B cell (primary cell): ENCODE measurements around the gene AK1. TPM values are rescaled to one million over a fixed set of nuclear protein-coding genes. Genes with fewer than 3 reads are reported as not detected.

Source experiments
- ATAC-seq: fragments of 200-7000 bp; cut with Tn5 transposase; one replicate; pipeline ENCODE4 v1.10.0; 2021; ENCODE audit warnings: low read depth, mild to moderate bottlenecking, moderate number of reproducible peaks, moderate library complexity
- CTCF ChIA-PET: fragments of 350-600 bp; sonication (Branson Sonifier 250); formaldehyde crosslinking; loops from one replicate; lab custom pipeline; 2021; ENCODE audit warnings: antibody characterized with exemption, inconsistent platforms; lab: Charles Lee
- POLR2A ChIA-PET: fragments of 350-600 bp; sonication (Branson Sonifier 250); formaldehyde crosslinking; loops from one replicate; lab custom pipeline; 2021; ENCODE audit warnings: antibody characterized with exemption; lab: Charles Lee
- DNase-seq: peaks from one replicate; pipeline ENCODE4 v3.0.0; 2013
- H2AFZ ChIP-seq: 2 replicates; pipeline ENCODE4 v1.6.1; 2012; ENCODE audit warnings: mild to moderate bottlenecking, low read depth, low read length; ENCODE audit not compliant: insufficient read depth, poor library complexity, severe bottlenecking
- H3K27ac ChIP-seq, 2 donors: 1 replicate in 1 of 2; 2 replicates in 1 of 2; pipeline ENCODE4 v1.5.1; 2012 to 2013; ENCODE audit warnings: low read length in 2 of 2, mild to moderate bottlenecking in 2 of 2, moderate library complexity in 1 of 2
- H3K27me3 ChIP-seq, 4 experiments: fragments of 200-600 bp in 1 of 4; sonication (generic) in 1 of 4; replicated peaks in 1 of 4; 1 replicate in 2 of 4; 2 replicates in 2 of 4; pipeline versions ENCODE4 v1.6.1 to v1.7.0; 2013 to 2016; ENCODE audit warnings: low read length in 3 of 4, mild to moderate bottlenecking in 2 of 4, mixed read lengths in 1 of 4, moderate library complexity in 1 of 4; ENCODE audit not compliant: insufficient read depth in 4 of 4, control insufficient read depth in 3 of 4; ENCODE audit errors: control extremely low read depth in 1 of 4
- H3K36me3 ChIP-seq, 2 experiments: replicated peaks in 1 of 2; 1 replicate in 1 of 2; 2 replicates in 1 of 2; pipeline versions ENCODE4 v1.6.1 to v1.7.1; 2013; ENCODE audit warnings: low read length in 1 of 2; ENCODE audit not compliant: insufficient read depth in 2 of 2, control insufficient read depth in 1 of 2; ENCODE audit errors: control extremely low read depth in 1 of 2, extremely low read depth in 1 of 2
- H3K4me1 ChIP-seq, 2 donors: fragments of 200-600 bp in 1 of 2; sonication (generic) in 1 of 2; 1 replicate in 1 of 2; 2 replicates in 1 of 2; pipeline versions ENCODE4 v1.5.1 to v1.6.1; 2013 to 2017; ENCODE audit warnings: low read length in 2 of 2; ENCODE audit not compliant: control insufficient read depth in 2 of 2, insufficient read depth in 2 of 2
- H3K4me2 ChIP-seq: replicated peaks from 2 replicates; pipeline ENCODE3; 2012; ENCODE audit warnings: mild to moderate bottlenecking, low read depth, low read length; ENCODE audit not compliant: poor library complexity, severe bottlenecking
- H3K4me3 ChIP-seq, 5 experiments: fragments of 200-600 bp in 1 of 5; sonication (generic) in 1 of 5; 1 replicate in 3 of 5; 2 replicates in 2 of 5; pipeline versions ENCODE4 v1.5.1 to v1.7.0; 2011 to 2016; ENCODE audit warnings: low read length in 4 of 5, mild to moderate bottlenecking in 4 of 5, low read depth in 2 of 5, control low read depth in 1 of 5, moderate library complexity in 1 of 5; ENCODE audit not compliant: insufficient read depth in 1 of 5; ENCODE audit errors: control extremely low read depth in 1 of 5, extremely low read depth in 1 of 5
- H3K79me2 ChIP-seq: fragments of 200-600 bp; sonication (generic); one replicate; pipeline ENCODE4 v1.6.0; 2016; ENCODE audit warnings: low read length; ENCODE audit not compliant: control insufficient read depth, insufficient read depth
- H3K9ac ChIP-seq: fragments of 200-600 bp; sonication (generic); 2 replicates; pipeline ENCODE4 v1.6.1; 2017; ENCODE audit warnings: mild to moderate bottlenecking, low read length, moderate library complexity
- H3K9me3 ChIP-seq, 3 donors: one replicate each; pipeline versions ENCODE4 v1.6.1 to v1.7.1; 2013; ENCODE audit warnings: low read length in 2 of 3; ENCODE audit not compliant: control insufficient read depth in 2 of 3, insufficient read depth in 1 of 3; ENCODE audit errors: control extremely low read depth in 1 of 3
- H4K20me1 ChIP-seq: 2 replicates; pipeline ENCODE4 v1.6.0; 2012; ENCODE audit warnings: mild to moderate bottlenecking, low read length; ENCODE audit not compliant: insufficient read depth, control insufficient read depth, poor library complexity, severe bottlenecking
- H3K27ac Mint-ChIP-seq: one replicate; pipeline ENCODE4 v1.8.0; 2021; ENCODE audit warnings: mixed read lengths
- H3K27me3 Mint-ChIP-seq: one replicate; pipeline ENCODE4 v1.8.0; 2021; ENCODE audit warnings: mixed read lengths
- H3K4me1 Mint-ChIP-seq: one replicate; pipeline ENCODE4 v1.8.0; 2021; ENCODE audit warnings: mixed read lengths
- H3K4me3 Mint-ChIP-seq: one replicate; pipeline ENCODE4 v1.8.0; 2021; ENCODE audit warnings: mixed read lengths
- H3K9me3 Mint-ChIP-seq: one replicate; pipeline ENCODE4 v1.8.0; 2022; ENCODE audit warnings: mixed read lengths; ENCODE audit not compliant: insufficient read depth
- EZH2 ChIP-seq: IDR thresholded peaks from 2 replicates; pipeline ENCODE4 v1.6.1; 2012; ENCODE audit warnings: borderline replicate concordance, low read depth, mild to moderate bottlenecking, moderate library complexity, low read length; ENCODE audit not compliant: insufficient read depth, poor library complexity, severe bottlenecking
- WGBS: methylation state at CpG from one replicate; pipeline ENCODE4 v1.1.5; 2013; ENCODE audit warnings: missing lambda C conversion rate; ENCODE audit not compliant: insufficient coverage; 5-methylcytosine and 5-hydroxymethylcytosine counted together
- intact Hi-C: fragments of 100-400 bp; cut with micrococcal nuclease; formaldehyde crosslinking; loops from one replicate; pipeline ENCODE4 v1.10.0; 2022
- polyA minus RNA-seq: library from RNA; depleted of rRNA, polyadenylated mRNA; stranded (reverse); fragments of >200 nt; gene quantifications from 2 replicates; pipeline ENCODE4 v1.2.3, GENCODE V29; 2012
- polyA plus RNA-seq: library from polyadenylated mRNA; depleted of rRNA; stranded (reverse); fragments of >200 nt; gene quantifications from 2 replicates; pipeline ENCODE4 v1.2.3, GENCODE V29; 2012
- total RNA-seq, 2 donors: library from RNA; stranded (reverse); fragments of 120-200 nt in 1 of 2; gene quantifications; 1 replicate in 1 of 2; 2 replicates in 1 of 2; pipeline versions ENCODE4 v1.2.3 to v1.2.4, GENCODE V29; 2013 to 2022
- TF ChIP-seq, protein P1 (sequence below): fragments of 200-600 bp; IDR thresholded peaks from one replicate; pipeline ENCODE4 v1.8.0; 2022; ENCODE audit warnings: antibody characterized with exemption, mild to moderate bottlenecking

AK1 gene, protein sequence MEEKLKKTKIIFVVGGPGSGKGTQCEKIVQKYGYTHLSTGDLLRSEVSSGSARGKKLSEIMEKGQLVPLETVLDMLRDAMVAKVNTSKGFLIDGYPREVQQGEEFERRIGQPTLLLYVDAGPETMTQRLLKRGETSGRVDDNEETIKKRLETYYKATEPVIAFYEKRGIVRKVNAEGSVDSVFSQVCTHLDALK
- 31.8 and 35.0 TPM in 2 replicates for total RNA-seq
- total RNA-seq (2013) = 29.4 TPM
- 28.0 and 33.6 TPM in 2 replicates for polyA plus RNA-seq
- 2.5 and 3.4 TPM in 2 replicates for polyA minus RNA-seq

DNA sequence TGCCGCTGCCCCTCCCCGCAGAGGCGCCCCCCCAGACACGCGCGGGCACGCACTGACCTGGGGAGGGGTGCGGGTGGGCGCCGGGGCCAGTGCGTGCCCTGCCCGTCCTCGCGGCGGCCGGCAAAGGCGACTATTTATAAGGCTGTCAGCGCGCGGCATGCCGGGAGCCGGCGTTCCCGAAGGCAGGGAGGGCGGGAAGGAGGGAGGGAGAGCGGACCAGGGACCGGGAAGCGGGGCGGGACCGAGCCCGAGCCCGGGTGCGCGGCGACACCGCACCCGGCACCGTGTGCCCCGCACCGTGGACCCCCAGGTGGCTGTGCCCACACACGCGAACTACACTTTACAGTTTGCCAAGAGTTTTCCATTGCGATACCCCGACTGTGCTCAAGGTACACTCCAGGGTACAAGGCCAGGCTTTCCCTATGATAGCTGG lies at the start of gene AK1:
AK1 (minus strand) TSS at position 110 of the 433 bp plus-strand sequence. CDS start 3,058 bp downstream, outside the sequence.
- Histone ChIP-seq H3K4me2 (peak within 1 kb of the TSS; percentile 79), H4K20me1 (no peaks in the 10 kb centered on the region), H3K36me3 (no peaks in the 10 kb centered on the region), H3K27ac (no peak within 1 kb of the TSS), H3K4me1 (peaks cover 21 to 34% of the 10 kb centered on the region in 2 donors), H3K79me2 (peaks cover 4% of the 10 kb centered on the region), H3K9ac (peak within 1 kb of the TSS; percentile 32), H3K27me3 (peaks cover 0 to 12% (median 3%) of the 10 kb centered on the region in 4 experiments), H3K4me3 (peak within 1 kb of the TSS in 3 of 5 experiments; percentile 25 to 34 (median 30)), H2AFZ (peak within 1 kb of the TSS; percentile 64), H3K9me3 (no peaks in the 10 kb centered on the region)
- intact Hi-C loops = no loop called here
- H3K27me3 Mint-ChIP-seq = no peaks in the 10 kb centered on the region
- CTCF ChIA-PET = no interaction called here
- peak within 1 kb of the TSS; percentile 75 for H3K4me3 Mint-ChIP-seq
- H3K27ac Mint-ChIP-seq = peak within 1 kb of the TSS; percentile 32
- no peak for DNase-seq
- H3K4me1 Mint-ChIP-seq = peaks cover 26% of the 10 kb centered on the region
- H3K9me3 Mint-ChIP-seq = no peaks in the 10 kb centered on the region
- peak; percentile 18 for ATAC-seq
- POLR2A ChIA-PET = no interaction called here
- TF ChIP-seq, protein P1, sequence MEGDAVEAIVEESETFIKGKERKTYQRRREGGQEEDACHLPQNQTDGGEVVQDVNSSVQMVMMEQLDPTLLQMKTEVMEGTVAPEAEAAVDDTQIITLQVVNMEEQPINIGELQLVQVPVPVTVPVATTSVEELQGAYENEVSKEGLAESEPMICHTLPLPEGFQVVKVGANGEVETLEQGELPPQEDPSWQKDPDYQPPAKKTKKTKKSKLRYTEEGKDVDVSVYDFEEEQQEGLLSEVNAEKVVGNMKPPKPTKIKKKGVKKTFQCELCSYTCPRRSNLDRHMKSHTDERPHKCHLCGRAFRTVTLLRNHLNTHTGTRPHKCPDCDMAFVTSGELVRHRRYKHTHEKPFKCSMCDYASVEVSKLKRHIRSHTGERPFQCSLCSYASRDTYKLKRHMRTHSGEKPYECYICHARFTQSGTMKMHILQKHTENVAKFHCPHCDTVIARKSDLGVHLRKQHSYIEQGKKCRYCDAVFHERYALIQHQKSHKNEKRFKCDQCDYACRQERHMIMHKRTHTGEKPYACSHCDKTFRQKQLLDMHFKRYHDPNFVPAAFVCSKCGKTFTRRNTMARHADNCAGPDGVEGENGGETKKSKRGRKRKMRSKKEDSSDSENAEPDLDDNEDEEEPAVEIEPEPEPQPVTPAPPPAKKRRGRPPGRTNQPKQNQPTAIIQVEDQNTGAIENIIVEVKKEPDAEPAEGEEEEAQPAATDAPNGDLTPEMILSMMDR = no peak
- 9% methylated on average over 43 of the region's 44 CpGs for WGBS

DNA sequence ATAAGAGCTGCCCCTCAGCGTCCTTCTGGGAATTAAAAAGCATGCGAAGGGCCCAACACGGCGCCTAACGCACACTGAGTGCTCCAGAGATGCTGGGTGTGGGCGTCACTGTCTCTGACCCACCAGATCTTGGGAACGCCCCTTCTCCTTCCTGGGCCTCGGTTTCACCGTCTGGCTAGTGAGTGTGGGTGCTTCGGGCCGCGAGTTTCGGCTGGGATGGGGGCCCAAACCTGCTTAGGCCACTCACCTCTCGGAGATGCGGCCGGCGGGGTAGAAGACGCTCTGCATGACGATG lies 49.4 kb upstream of the AK1 start:
- 7% methylated on average over 18 of the region's 19 CpGs for WGBS
- H2AFZ ChIP-seq = peak overlapping the region; percentile 76
- peak overlapping the region; percentile 63 for H3K9ac ChIP-seq
- H3K36me3 ChIP-seq = no peaks in the 10 kb centered on the region
- peaks cover 37% of the 10 kb centered on the region for H3K4me1 Mint-ChIP-seq
- no peaks in the 10 kb centered on the region for H3K9me3 Mint-ChIP-seq
- intact Hi-C loops = loop anchor here (1.0 kb wide), 1 partner anchor 10 kb away; the partner anchor contains the start of gene DPM2
- H3K4me3 Mint-ChIP-seq = peak overlapping the region; percentile 72
- H3K79me2 ChIP-seq = peaks cover 4% of the 10 kb centered on the region
- peak; percentile 1 for ATAC-seq
- H3K4me2 ChIP-seq = peak overlapping the region; percentile 93
- TF ChIP-seq, protein P1 = no peak
- no peak for TF ChIP-seq EZH2
- peaks cover 0 to 43% (median 13%) of the 10 kb centered on the region in 4 experiments for H3K27me3 ChIP-seq
- DNase-seq = no peak
- H3K27ac Mint-ChIP-seq = no peak overlapping the region
- H3K9me3 ChIP-seq = peaks cover 0 to 3% (median 0%) of the 10 kb centered on the region in 3 donors
- ChIA-PET CTCF (interaction anchor here (1.3 kb wide), 1 partner anchor 156 kb away, joined by 3 read pairs; no protein-coding TSS in a partner anchor), POLR2A (no interaction called here)
- no peak overlapping the region for H3K27ac ChIP-seq
- H3K27me3 Mint-ChIP-seq = peaks cover 17% of the 10 kb centered on the region
- peak overlapping the region in 4 of 5 experiments; percentile 44 to 59 (median 53) for H3K4me3 ChIP-seq
- H3K4me1 ChIP-seq = peaks cover 35 to 43% of the 10 kb centered on the region in 2 donors
- peaks cover 5% of the 10 kb centered on the region for H4K20me1 ChIP-seq
